ENCODE results near the gene TACR2. TPM values are rescaled to one million over a fixed set of nuclear protein-coding genes. Genes with fewer than 3 reads are reported as not detected.
A peak's percentile ranks its signal among the peaks of the same experiment; 100 is the strongest.

Gene TACR2
- total RNA-seq, 2 donors from 2014 or later, result not detected

DNA sequence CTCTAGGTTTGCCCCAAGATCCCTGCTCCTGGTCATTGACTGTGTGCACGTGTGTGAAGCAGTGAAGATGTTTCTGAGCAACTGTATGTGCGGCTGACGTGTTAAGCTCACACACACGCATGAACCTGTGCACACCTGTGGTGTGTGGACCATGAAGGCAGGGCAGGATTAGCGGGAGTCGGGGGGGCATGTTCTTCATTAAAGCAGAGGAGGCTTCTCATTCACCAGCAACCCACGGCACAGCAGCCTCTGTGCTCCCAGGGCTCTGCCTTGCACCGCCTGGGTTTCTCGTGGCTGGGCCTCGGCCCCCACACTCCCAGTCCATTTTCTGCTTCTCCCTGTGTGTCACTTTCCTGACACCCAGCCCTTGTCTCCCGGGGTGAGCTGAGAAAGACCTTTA is 824 bp upstream of the TACR2 start:
- Histone ChIP-seq H3K27ac (ENCODE audit: low read depth, low read length) (no peak overlapping the region), H3K4me3 (ENCODE audit: low read length) (no peak overlapping the region), H3K27me3 (ENCODE audit: control insufficient read depth, insufficient read depth, low read length, poor library complexity, severe bottlenecking) (no peaks in the 10 kb centered on the region), H3K36me3 (ENCODE audit: control insufficient read depth, insufficient read depth, low read length) (no peaks in the 10 kb centered on the region), H3K9me3 (ENCODE audit: control insufficient read depth, low read length) (no peaks in the 10 kb centered on the region), H3K9ac (ENCODE audit: extremely low read depth, low read length, poor library complexity, severe bottlenecking) (no peak overlapping the region), H3K4me1 (ENCODE audit: control insufficient read depth, insufficient read depth, low read length) (no peaks in the 10 kb centered on the region)
- Mint-ChIP-seq H3K27ac (peak overlapping the region; percentile 33), H3K4me1 (peaks cover 9% of the 10 kb centered on the region), H3K27me3 (ENCODE audit: insufficient read depth) (peaks cover 10% of the 10 kb centered on the region), H3K9me3 (no peaks in the 10 kb centered on the region), H3K36me3 (ENCODE audit: low read depth) (no peaks in the 10 kb centered on the region), H3K4me3 (no peak overlapping the region)
- 90 to 91% methylated on average over 10 to 11 of the region's 11 CpGs for WGBS, 2 experiments (ENCODE audit: insufficient coverage in 1 of 2, insufficient read length in 1 of 2)
- TF ChIP-seq, protein P1, sequence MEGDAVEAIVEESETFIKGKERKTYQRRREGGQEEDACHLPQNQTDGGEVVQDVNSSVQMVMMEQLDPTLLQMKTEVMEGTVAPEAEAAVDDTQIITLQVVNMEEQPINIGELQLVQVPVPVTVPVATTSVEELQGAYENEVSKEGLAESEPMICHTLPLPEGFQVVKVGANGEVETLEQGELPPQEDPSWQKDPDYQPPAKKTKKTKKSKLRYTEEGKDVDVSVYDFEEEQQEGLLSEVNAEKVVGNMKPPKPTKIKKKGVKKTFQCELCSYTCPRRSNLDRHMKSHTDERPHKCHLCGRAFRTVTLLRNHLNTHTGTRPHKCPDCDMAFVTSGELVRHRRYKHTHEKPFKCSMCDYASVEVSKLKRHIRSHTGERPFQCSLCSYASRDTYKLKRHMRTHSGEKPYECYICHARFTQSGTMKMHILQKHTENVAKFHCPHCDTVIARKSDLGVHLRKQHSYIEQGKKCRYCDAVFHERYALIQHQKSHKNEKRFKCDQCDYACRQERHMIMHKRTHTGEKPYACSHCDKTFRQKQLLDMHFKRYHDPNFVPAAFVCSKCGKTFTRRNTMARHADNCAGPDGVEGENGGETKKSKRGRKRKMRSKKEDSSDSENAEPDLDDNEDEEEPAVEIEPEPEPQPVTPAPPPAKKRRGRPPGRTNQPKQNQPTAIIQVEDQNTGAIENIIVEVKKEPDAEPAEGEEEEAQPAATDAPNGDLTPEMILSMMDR (conservative IDR thresholded peaks at IDR 0.05), result no peak
- no peak for DNase-seq

DNA sequence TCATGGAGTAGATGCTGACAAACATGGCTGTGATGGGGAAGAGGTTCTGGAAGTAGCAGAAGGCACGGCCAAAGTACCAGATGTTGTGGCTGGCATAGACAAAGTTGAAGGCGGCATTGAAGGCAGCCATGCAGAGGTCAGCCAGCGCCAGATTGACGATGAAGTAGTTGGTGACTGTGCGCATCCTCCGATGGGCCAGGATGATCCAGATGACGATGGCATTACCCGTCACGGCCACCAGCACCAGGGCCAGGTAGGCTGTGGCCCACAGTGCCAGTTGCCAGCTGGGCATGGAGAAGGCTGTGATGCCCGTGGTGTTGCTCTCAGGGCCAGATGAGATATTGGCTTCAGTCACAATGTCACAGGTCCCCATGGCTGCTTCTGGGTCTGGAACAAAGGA is 767 bp downstream of the TACR2 start:
- no peaks in the 10 kb centered on the region for H3K36me3 ChIP-seq (ENCODE audit: control insufficient read depth, insufficient read depth, low read length)
- no peak overlapping the region for H3K27ac ChIP-seq (ENCODE audit: low read depth, low read length)
- 91 to 96% methylated on average over 10 of the region's 10 CpGs for WGBS, 2 experiments (ENCODE audit: insufficient coverage in 1 of 2, insufficient read length in 1 of 2)
- Mint-ChIP-seq H3K36me3 (ENCODE audit: low read depth) (no peaks in the 10 kb centered on the region), H3K27me3 (ENCODE audit: insufficient read depth) (peaks cover 4% of the 10 kb centered on the region), H3K27ac (no peak overlapping the region), H3K9me3 (no peaks in the 10 kb centered on the region), H3K4me1 (peaks cover 9% of the 10 kb centered on the region), H3K4me3 (no peak overlapping the region)
- H3K9me3 ChIP-seq (ENCODE audit: control insufficient read depth, low read length), result no peaks in the 10 kb centered on the region
- no peak for DNase-seq
- no peak overlapping the region for H3K4me3 ChIP-seq (ENCODE audit: low read length)
- no peaks in the 10 kb centered on the region for H3K4me1 ChIP-seq (ENCODE audit: control insufficient read depth, insufficient read depth, low read length)
- no peak overlapping the region for H3K9ac ChIP-seq (ENCODE audit: extremely low read depth, low read length, poor library complexity, severe bottlenecking)
- TF ChIP-seq, protein P1 (conservative IDR thresholded peaks at IDR 0.05), result no peak
- H3K27me3 ChIP-seq (ENCODE audit: control insufficient read depth, insufficient read depth, low read length, poor library complexity, severe bottlenecking), result no peaks in the 10 kb centered on the region

DNA sequence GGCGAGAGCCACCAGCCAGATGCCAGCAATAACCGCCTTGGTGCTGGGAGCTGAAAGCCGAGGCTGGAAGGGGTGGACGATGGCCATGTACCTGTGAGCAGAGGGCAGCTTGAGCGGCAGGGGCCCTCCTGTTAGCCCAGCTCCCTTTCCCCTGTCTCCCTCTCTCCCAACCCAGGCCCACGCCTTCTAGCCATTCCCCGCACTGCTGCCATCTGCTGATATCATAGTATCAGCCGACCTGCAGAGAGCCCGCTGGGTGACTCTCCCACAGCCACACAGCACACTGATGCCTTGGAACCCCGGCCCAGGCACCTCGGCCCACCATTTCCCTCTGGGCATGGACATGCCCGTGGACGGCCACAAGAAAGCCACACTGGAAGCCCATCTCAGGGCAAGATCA is 1.7 kb downstream of the TACR2 start:
- Histone ChIP-seq H3K27me3 (ENCODE audit: control insufficient read depth, insufficient read depth, low read length, poor library complexity, severe bottlenecking) (no peaks in the 10 kb centered on the region), H3K9me3 (ENCODE audit: control insufficient read depth, low read length) (no peaks in the 10 kb centered on the region), H3K4me1 (ENCODE audit: control insufficient read depth, insufficient read depth, low read length) (no peaks in the 10 kb centered on the region), H3K9ac (ENCODE audit: extremely low read depth, low read length, poor library complexity, severe bottlenecking) (no peak overlapping the region), H3K27ac (ENCODE audit: low read depth, low read length) (no peak overlapping the region), H3K36me3 (ENCODE audit: control insufficient read depth, insufficient read depth, low read length) (no peaks in the 10 kb centered on the region), H3K4me3 (ENCODE audit: low read length) (no peak overlapping the region)
- Mint-ChIP-seq H3K9me3 (no peaks in the 10 kb centered on the region), H3K4me3 (no peak overlapping the region), H3K27me3 (ENCODE audit: insufficient read depth) (peaks cover 7% of the 10 kb centered on the region), H3K4me1 (peaks cover 9% of the 10 kb centered on the region), H3K27ac (no peak overlapping the region), H3K36me3 (ENCODE audit: low read depth) (no peaks in the 10 kb centered on the region)
- TF ChIP-seq, protein P1 (conservative IDR thresholded peaks at IDR 0.05), result no peak
- DNase-seq, result no peak
- 83 to 88% methylated on average over 10 to 13 of the region's 13 CpGs for WGBS, 2 experiments (ENCODE audit: insufficient coverage in 1 of 2, insufficient read length in 1 of 2)
